Tibial artery (tissue), 4 donors: ENCODE results near the gene ZDHHC18.

Experiments
- DNase-seq, 2 donors: peaks; one replicate each; pipeline ENCODE4 v3.0.0-alpha.2; 2019
- H3K27ac ChIP-seq, 2 donors: fragments of 200-600 bp; sonication (generic) in 1 of 2; 1 replicate in 1 of 2; 2 replicates in 1 of 2; pipeline ENCODE4 v1.5.1; 2018 to 2019; ENCODE audit warnings: mild to moderate bottlenecking in 1 of 2
- H3K27me3 ChIP-seq, 2 donors: fragments of 200-600 bp; sonication (generic) in 1 of 2; one replicate each; pipeline versions ENCODE4 v1.5.1 to v1.6.0; 2016 to 2019
- H3K36me3 ChIP-seq, 3 donors: fragments of 200-600 bp; sonication (generic) in 2 of 3; one replicate each; pipeline ENCODE4 v1.5.1; 2016 to 2019; ENCODE audit warnings: mild to moderate bottlenecking in 2 of 3
- H3K4me1 ChIP-seq, 4 donors: fragments of 200-600 bp; sonication (generic) in 2 of 4; 1 replicate in 3 of 4; 2 replicates in 1 of 4; pipeline ENCODE4 v1.5.1; 2016 to 2019
- H3K4me3 ChIP-seq, 2 donors: fragments of 200-600 bp; sonication (generic) in 1 of 2; 1 replicate in 1 of 2; 2 replicates in 1 of 2; pipeline ENCODE4 v1.5.1; 2018 to 2019; ENCODE audit warnings: mild to moderate bottlenecking in 2 of 2
- H3K9me3 ChIP-seq, 3 donors: fragments of 200-600 bp; sonication (generic) in 1 of 3; one replicate each; pipeline ENCODE4 v1.5.1; 2016 to 2019
- intact Hi-C: fragments of 100-400 bp; cut with DNase I; formaldehyde crosslinking; loops from one replicate; pipeline ENCODE4 v1.15.0; 2023; ENCODE audit warnings: low total_unique reads
- TF ChIP-seq, protein P1 (sequence below), 2 experiments: fragments of 200-600 bp in 1 of 2; fragments of 450-650 bp in 1 of 2; IDR thresholded peaks; one replicate each; pipeline ENCODE4 v1.5.1; 2017 to 2019; ENCODE audit warnings: antibody characterized with exemption in 2 of 2, mild to moderate bottlenecking in 1 of 2, moderate library complexity in 1 of 2

ZDHHC18 gene

DNA sequence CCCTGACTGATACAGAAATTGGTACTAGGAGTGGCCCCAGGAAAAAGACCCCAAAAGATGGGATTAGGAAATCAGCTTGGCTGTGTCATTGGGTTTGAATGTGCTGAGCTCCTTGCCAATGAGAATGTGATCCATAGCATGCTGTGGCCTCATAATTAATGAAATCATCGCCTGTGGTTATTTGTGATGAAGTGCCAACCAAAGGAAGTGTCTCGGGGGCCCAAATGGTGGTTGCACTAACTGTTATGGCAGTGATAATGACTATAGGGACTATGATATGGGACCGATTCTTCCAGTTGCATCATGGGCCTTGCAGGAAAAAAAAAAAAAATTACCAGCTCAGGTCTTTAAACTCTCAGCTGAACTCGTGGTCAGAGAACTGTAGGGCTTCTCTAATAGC is 15.4 kb upstream of the ZDHHC18 start:
- no peak overlapping the region for H3K4me3 ChIP-seq

DNA sequence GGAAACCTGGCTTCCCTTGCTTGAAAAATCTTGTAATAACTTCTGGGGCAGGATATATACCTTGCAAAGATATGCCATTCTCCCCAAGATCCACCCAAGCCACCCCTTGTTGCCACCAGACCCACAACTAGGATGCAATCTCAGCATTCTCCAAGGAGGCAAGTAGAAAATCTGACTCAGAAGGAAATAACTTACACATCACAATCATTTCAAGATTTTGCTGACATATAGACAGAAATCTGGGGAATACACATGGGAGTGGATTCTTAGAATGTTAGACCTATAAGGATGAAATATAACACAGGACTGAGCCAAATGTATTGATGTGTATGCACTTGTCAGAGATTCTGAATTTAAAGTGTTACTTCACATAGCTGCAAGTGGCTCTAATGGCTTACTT is 14.8 kb upstream of the ZDHHC18 start:
- intact Hi-C loops: no loop called here
- DNase-seq: no peak
- no peaks in the 10 kb centered on the region for H3K9me3 ChIP-seq
- no peak overlapping the region for H3K27ac ChIP-seq
- TF ChIP-seq, protein P1, sequence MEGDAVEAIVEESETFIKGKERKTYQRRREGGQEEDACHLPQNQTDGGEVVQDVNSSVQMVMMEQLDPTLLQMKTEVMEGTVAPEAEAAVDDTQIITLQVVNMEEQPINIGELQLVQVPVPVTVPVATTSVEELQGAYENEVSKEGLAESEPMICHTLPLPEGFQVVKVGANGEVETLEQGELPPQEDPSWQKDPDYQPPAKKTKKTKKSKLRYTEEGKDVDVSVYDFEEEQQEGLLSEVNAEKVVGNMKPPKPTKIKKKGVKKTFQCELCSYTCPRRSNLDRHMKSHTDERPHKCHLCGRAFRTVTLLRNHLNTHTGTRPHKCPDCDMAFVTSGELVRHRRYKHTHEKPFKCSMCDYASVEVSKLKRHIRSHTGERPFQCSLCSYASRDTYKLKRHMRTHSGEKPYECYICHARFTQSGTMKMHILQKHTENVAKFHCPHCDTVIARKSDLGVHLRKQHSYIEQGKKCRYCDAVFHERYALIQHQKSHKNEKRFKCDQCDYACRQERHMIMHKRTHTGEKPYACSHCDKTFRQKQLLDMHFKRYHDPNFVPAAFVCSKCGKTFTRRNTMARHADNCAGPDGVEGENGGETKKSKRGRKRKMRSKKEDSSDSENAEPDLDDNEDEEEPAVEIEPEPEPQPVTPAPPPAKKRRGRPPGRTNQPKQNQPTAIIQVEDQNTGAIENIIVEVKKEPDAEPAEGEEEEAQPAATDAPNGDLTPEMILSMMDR (IDR thresholded peaks at IDR 0.05): no peak
- no peaks in the 10 kb centered on the region for H3K36me3 ChIP-seq
- no peak overlapping the region for H3K4me3 ChIP-seq
- no peaks in the 10 kb centered on the region for H3K27me3 ChIP-seq
- no peaks in the 10 kb centered on the region for H3K4me1 ChIP-seq

More for the DNA sequence above, 15.4 kb upstream of the ZDHHC18 start:
- no peak overlapping the region for H3K27ac ChIP-seq
- TF ChIP-seq, protein P1 (IDR thresholded peaks at IDR 0.05): no peak
- no peaks in the 10 kb centered on the region for H3K27me3 ChIP-seq
- no peaks in the 10 kb centered on the region for H3K36me3 ChIP-seq
- intact Hi-C loops: no loop called here
- H3K9me3 ChIP-seq: no peaks in the 10 kb centered on the region
- DNase-seq: no peak
- no peaks in the 10 kb centered on the region for H3K4me1 ChIP-seq

DNA sequence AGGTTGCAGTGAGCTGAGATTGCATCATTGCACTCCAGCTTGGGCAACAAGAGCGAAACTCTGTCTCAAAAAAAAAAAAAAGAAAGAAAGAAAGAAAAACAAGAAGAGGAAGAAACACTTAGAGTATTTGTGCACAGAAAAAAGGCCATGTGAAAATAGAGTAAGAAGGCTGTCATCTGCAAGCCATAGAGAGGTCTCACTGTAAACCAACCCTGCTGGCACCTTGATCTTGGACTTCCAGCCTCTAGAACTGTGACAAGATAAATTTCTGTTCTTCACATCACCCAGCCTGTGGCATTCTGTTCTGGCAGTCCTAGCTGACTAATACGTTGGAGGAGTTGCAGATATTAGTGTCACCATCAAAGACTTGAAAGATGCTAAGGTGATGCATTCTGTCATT is 12.1 kb upstream of the ZDHHC18 start:
- Histone ChIP-seq H3K27me3 (no peaks in the 10 kb centered on the region), H3K27ac (no peak overlapping the region), H3K9me3 (no peaks in the 10 kb centered on the region), H3K4me1 (no peaks in the 10 kb centered on the region), H3K4me3 (no peak overlapping the region), H3K36me3 (no peaks in the 10 kb centered on the region)
- intact Hi-C loops: no loop called here
- TF ChIP-seq, protein P1 (IDR thresholded peaks at IDR 0.05): no peak
- DNase-seq: no peak

DNA sequence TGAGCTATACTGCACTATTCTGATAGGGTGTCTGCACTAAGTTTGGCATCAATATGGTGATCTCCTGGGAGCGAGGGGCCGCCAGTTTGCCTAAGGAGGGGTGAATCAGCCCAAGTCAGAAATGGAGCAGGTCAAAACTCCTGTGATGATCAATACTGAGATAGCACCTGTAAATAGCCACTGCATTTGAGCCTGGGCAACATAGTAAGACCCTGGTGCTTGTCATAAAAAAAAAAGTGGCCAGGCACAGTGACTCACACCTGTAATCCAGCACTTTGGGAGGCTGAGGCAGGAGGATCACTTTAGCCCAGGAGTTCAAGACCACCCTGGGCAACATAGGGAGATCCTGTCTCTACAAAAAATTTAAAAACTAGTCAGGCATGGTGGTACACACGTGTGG is 11.6 kb upstream of the ZDHHC18 start:
- Histone ChIP-seq H3K27ac (no peak overlapping the region), H3K4me3 (no peak overlapping the region), H3K27me3 (no peaks in the 10 kb centered on the region), H3K4me1 (no peaks in the 10 kb centered on the region), H3K9me3 (no peaks in the 10 kb centered on the region), H3K36me3 (no peaks in the 10 kb centered on the region)
- TF ChIP-seq, protein P1 (IDR thresholded peaks at IDR 0.05): no peak
- intact Hi-C loops: no loop called here
- no peak for DNase-seq

DNA sequence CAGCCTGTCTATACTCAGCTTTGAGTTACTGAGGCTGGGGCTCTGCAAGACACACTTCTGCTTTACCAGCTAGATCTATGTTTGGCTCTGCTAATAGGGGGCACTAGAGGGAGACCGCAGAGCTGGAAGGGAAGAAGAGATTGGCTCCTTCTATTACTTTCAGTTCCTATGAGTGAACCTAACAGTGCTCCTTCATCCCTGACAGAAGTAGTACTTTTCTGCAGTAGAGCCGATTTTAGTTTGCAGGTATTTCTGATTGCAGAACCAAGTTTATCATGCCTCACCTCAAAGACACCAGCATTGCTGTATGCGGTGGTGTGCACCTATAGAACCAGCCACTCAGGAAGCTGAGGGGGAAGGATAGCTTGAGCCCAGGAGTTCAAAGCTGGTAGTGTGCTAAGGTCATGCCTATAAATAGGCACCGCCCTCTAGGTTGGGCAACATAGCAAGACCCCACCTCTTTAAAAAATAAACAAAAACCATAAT is 5.7 kb upstream of the ZDHHC18 start:
- Histone ChIP-seq H3K36me3 (no peaks in the 10 kb centered on the region), H3K4me3 (no peak overlapping the region), H3K27me3 (no peaks in the 10 kb centered on the region), H3K27ac (no peak overlapping the region), H3K4me1 (peaks cover 0 to 9% (median 3%) of the 10 kb centered on the region in 4 donors), H3K9me3 (no peaks in the 10 kb centered on the region)
- TF ChIP-seq, protein P1 (IDR thresholded peaks at IDR 0.05): no peak
- intact Hi-C loops: no loop called here
- no peak for DNase-seq
